Fibroblast of villous mesenchyme (primary cell): ENCODE results near the gene LIPF. TPM values are rescaled to one million over a fixed set of nuclear protein-coding genes. Genes with fewer than 3 reads are reported as not detected.

ENCODE experiments used
- DNase-seq: peaks from one replicate; pipeline ENCODE4 v3.0.0-alpha.2; 2010; ENCODE audit warnings: low read depth
- H3K4me3 ChIP-seq: 2 replicates; pipeline ENCODE4 v1.5.1; 2011; ENCODE audit warnings: low read depth, mild to moderate bottlenecking, low read length
- CTCF ChIP-seq: IDR thresholded peaks from 2 replicates; pipeline ENCODE4 v1.5.1; 2012; ENCODE audit warnings: low read depth, mild to moderate bottlenecking, low read length; ENCODE audit not compliant: insufficient read depth
- total RNA-seq: library from RNA; depleted of rRNA; stranded (reverse); fragments of >200 nt; gene quantifications from 2 replicates; pipeline ENCODE4 v1.2.3, GENCODE V29; 2012

The LIPF gene
- total RNA-seq, result not detected in 2 replicates

- TF ChIP-seq CTCF, result no peak
- no peak for DNase-seq
- H3K4me3 ChIP-seq, result no peak within 1 kb of the TSS
Observed at GRCh38 chr10:88664142-88664541, at the start of gene LIPF. Gene LIPF (plus strand): TSS chr10:88664442. CDS start chr10:88667298, 2,856 bp downstream.

- no peak for DNase-seq
- no peak overlapping the region for H3K4me3 ChIP-seq
Observed at GRCh38 chr10:88616250-88616977, 47.8 kb upstream of the LIPF start.

GRCh38 chr10:88617772-88618300 is 46.4 kb upstream of the LIPF start:
- TF ChIP-seq CTCF, result no peak
- no peak for DNase-seq
- H3K4me3 ChIP-seq, result no peak overlapping the region

More at GRCh38 chr10:88616250-88616977, 47.8 kb upstream of the LIPF start:
- TF ChIP-seq CTCF, result no peak

- no peak for TF ChIP-seq CTCF
- DNase-seq, result no peak
- H3K4me3 ChIP-seq, result no peak overlapping the region
Observed at GRCh38 chr10:88618496-88618895, 45.7 kb upstream of the LIPF start.

- no peak for TF ChIP-seq CTCF
- no peak for DNase-seq
- no peak overlapping the region for H3K4me3 ChIP-seq
Observed at GRCh38 chr10:88620441-88620840, 43.8 kb upstream of the LIPF start.

GRCh38 chr10:88623835-88624234 is 40.4 kb upstream of the LIPF start:
- DNase-seq, result no peak
- no peak for TF ChIP-seq CTCF
- H3K4me3 ChIP-seq, result no peak overlapping the region
